Neural cell (in vitro differentiated cells): ENCODE data around the gene SLC22A14.

Experiments used
- CTCF ChIP-seq: fragments of 450-650 bp; IDR thresholded peaks from 2 replicates; pipeline ENCODE4 v1.5.1; 2014; ENCODE audit warnings: antibody characterized with exemption, mild to moderate bottlenecking, moderate library complexity; ENCODE audit not compliant: poor library complexity, severe bottlenecking
- EP300 ChIP-seq: fragments of 450-650 bp; conservative IDR thresholded peaks from 2 replicates; pipeline ENCODE4 v1.6.1; 2014; ENCODE audit warnings: antibody characterized with exemption, mild to moderate bottlenecking, moderate library complexity; ENCODE audit not compliant: poor library complexity, severe bottlenecking
- EZH2 ChIP-seq: fragments of 200-600, 300-800 bp; shearing (Covaris generic), sonication (generic); IDR thresholded peaks from 2 replicates; pipeline ENCODE4 v1.6.1; 2014; ENCODE audit warnings: antibody characterized with exemption, low read length, borderline replicate concordance, mild to moderate bottlenecking; ENCODE audit not compliant: insufficient read depth, poor library complexity, severe bottlenecking
- MXI1 ChIP-seq: fragments of 450-650 bp; conservative IDR thresholded peaks from 2 replicates; pipeline ENCODE4 v1.6.1; 2014; ENCODE audit warnings: antibody characterized with exemption, mild to moderate bottlenecking; ENCODE audit not compliant: poor library complexity, severe bottlenecking
- POLR2AphosphoS5 ChIP-seq: IDR thresholded peaks from 2 replicates; pipeline ENCODE4 v1.6.1; 2012
- REST ChIP-seq: IDR thresholded peaks from 2 replicates; pipeline ENCODE4 v1.6.1; 2012; ENCODE audit warnings: borderline replicate concordance
- SMC3 ChIP-seq: fragments of 450-650 bp; conservative IDR thresholded peaks from 2 replicates; pipeline ENCODE4 v1.6.1; 2014; ENCODE audit warnings: antibody characterized with exemption, mild to moderate bottlenecking, moderate library complexity; ENCODE audit not compliant: poor library complexity

- TF ChIP-seq POLR2AphosphoS5, result no peak
- TF ChIP-seq CTCF, result no peak
- no peak for TF ChIP-seq SMC3
- no peak for TF ChIP-seq EZH2
- no peak for TF ChIP-seq MXI1
- TF ChIP-seq EP300, result no peak
- no peak for TF ChIP-seq REST
Measured at GRCh38 chr3:38278841-38279240, 3.3 kb upstream of the SLC22A14 start.
